HEK293T (cell line): ENCODE measurements around the gene UNC5B.

Source experiments
- CTBP1 ChIP-seq: fragments of 450-650 bp; IDR thresholded peaks from 2 replicates; pipeline ENCODE4 v1.6.1; 2016; ENCODE audit warnings: borderline replicate concordance
- FOXA1 ChIP-seq: fragments of 450-650 bp; IDR thresholded peaks from 2 replicates; pipeline ENCODE4 v1.6.1; 2016; ENCODE audit warnings: mild to moderate bottlenecking
- FOXK2 ChIP-seq: fragments of 450-650 bp; IDR thresholded peaks from 2 replicates; pipeline ENCODE4 v1.6.1; 2016; ENCODE audit warnings: mild to moderate bottlenecking
- HDGF ChIP-seq: fragments of 450-650 bp; IDR thresholded peaks from 2 replicates; pipeline ENCODE4 v1.6.1; 2017; ENCODE audit warnings: antibody characterized with exemption, borderline replicate concordance
- L3MBTL2 ChIP-seq: fragments of 450-650 bp; conservative IDR thresholded peaks from 2 replicates; pipeline ENCODE4 v1.6.1; 2016; ENCODE audit warnings: mild to moderate bottlenecking
- PKNOX1 ChIP-seq: fragments of 450-650 bp; IDR thresholded peaks from 2 replicates; pipeline ENCODE4 v1.6.1; 2016
- TARDBP ChIP-seq: fragments of 450-650 bp; IDR thresholded peaks from 2 replicates; pipeline ENCODE4 v1.6.1; 2016

GRCh38 chr10:71191019-71191418 is 21.4 kb upstream of the UNC5B start:
- no peak for TF ChIP-seq FOXK2
- TF ChIP-seq HDGF, result no peak
- TF ChIP-seq CTBP1, result no peak
- TF ChIP-seq FOXA1, result no peak
- no peak for TF ChIP-seq TARDBP
- no peak for TF ChIP-seq L3MBTL2
- TF ChIP-seq PKNOX1, result no peak
